Activated CD4-positive, alpha-beta memory T cell treated with anti-CD3 and anti-CD28 coated beads, Interleukin-2, amount 10 ng/mL, durations not matched to agents 7 days and 5 days (primary cell): Measurements from ENCODE around the gene POLD4. TPM values are rescaled to one million over a fixed set of nuclear protein-coding genes. Genes with fewer than 3 reads are reported as not detected.

Source experiments
- CTCF ChIA-PET: fragments of 350-600 bp; sonication (Branson Sonifier 250); formaldehyde crosslinking; loops from one replicate; lab custom pipeline; 2021; ENCODE audit warnings: antibody characterized with exemption, inconsistent platforms; lab: Charles Lee
- POLR2A ChIA-PET: fragments of 350-600 bp; sonication (Branson Sonifier 250); formaldehyde crosslinking; loops from one replicate; lab custom pipeline; 2021; ENCODE audit warnings: antibody characterized with exemption; lab: Charles Lee
- DNase-seq: peaks from one replicate; pipeline ENCODE4 v3.0.0-alpha.2; 2020
- H3K27ac Mint-ChIP-seq: one replicate; pipeline ENCODE4 v1.8.0; 2021; ENCODE audit warnings: mild to moderate bottlenecking, mixed read lengths
- H3K27me3 Mint-ChIP-seq: one replicate; pipeline ENCODE4 v1.8.0; 2021; ENCODE audit warnings: mixed read lengths
- H3K36me3 Mint-ChIP-seq: one replicate; pipeline ENCODE4 v1.8.0; 2021; ENCODE audit warnings: low read depth, mixed read lengths
- H3K4me1 Mint-ChIP-seq: one replicate; pipeline ENCODE4 v1.8.0; 2021; ENCODE audit warnings: mixed read lengths
- H3K4me3 Mint-ChIP-seq: one replicate; pipeline ENCODE4 v1.8.0; 2021; ENCODE audit warnings: mild to moderate bottlenecking, mixed read lengths
- H3K9me3 Mint-ChIP-seq: one replicate; pipeline ENCODE4 v1.8.0; 2021; ENCODE audit warnings: mixed read lengths
- total RNA-seq, 2 experiments: library from RNA; stranded (reverse); gene quantifications; one replicate each; pipeline ENCODE4 v1.2.3, GENCODE V29; 2021

Gene POLD4
- total RNA-seq, 2 experiments from 2014 or later = 74.0 to 74.1 TPM

GRCh38 chr11:67368621-67369020, 15.3 kb upstream of the POLD4 start:
- H3K9me3 Mint-ChIP-seq = no peaks in the 10 kb centered on the region
- no peak overlapping the region for H3K27ac Mint-ChIP-seq
- H3K4me1 Mint-ChIP-seq = peaks cover 54% of the 10 kb centered on the region
- peak; percentile 55 for DNase-seq
- ChIA-PET POLR2A (interaction anchor here (0.7 to 6.1 kb wide), 2 partner anchors 14 to 106 kb away, joined by 3 to 85 read pairs; partner anchors contain the start of gene POLD4), CTCF (interaction anchor here (1.7 to 35.2 kb wide), 3 partner anchors 11 to 116 kb away, joined by 3 to 847 read pairs (median 49); partner anchors contain the start of gene POLD4)
- peaks cover 60% of the 10 kb centered on the region for H3K27me3 Mint-ChIP-seq
- no peak overlapping the region for H3K4me3 Mint-ChIP-seq
- no peaks in the 10 kb centered on the region for H3K36me3 Mint-ChIP-seq

DNA sequence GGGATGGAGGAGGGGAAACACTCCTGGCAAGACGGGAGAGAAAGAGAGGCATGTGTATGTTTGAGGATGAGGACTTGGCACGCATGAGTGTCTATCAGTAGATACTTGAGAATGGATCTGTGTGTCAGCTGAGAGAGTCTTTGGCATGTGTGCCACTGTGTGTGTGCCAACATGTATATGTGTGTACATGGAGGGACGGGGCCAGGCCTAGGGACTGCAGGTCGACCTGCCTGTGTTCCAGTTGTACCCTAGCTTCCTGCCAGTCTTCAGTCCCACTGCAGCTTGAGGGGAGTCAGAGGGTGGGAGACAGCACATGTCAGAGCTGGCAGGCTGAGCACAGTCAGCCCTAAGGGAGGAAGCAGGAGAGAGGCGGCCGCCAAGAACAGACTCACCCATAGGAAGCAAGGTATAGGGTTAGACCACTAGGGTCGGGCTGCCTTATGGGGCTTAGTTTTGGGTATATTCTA, 14.4 kb upstream of the POLD4 start:
- POLR2A ChIA-PET = interaction anchor here (0.7 to 1.6 kb wide), 2 partner anchors 14 to 15 kb away, joined by 3 to 6 read pairs; partner anchors contain the start of gene POLD4
- no peaks in the 10 kb centered on the region for H3K9me3 Mint-ChIP-seq
- no peak overlapping the region for H3K27ac Mint-ChIP-seq
- H3K36me3 Mint-ChIP-seq = no peaks in the 10 kb centered on the region
- CTCF ChIA-PET = interaction anchor here (6.0 to 35.2 kb wide), 2 partner anchors 10 to 14 kb away, joined by 49 to 847 read pairs; partner anchors contain the start of gene POLD4
- DNase-seq = no peak
- H3K27me3 Mint-ChIP-seq = peaks cover 60% of the 10 kb centered on the region
- H3K4me3 Mint-ChIP-seq = no peak overlapping the region
- peaks cover 55% of the 10 kb centered on the region for H3K4me1 Mint-ChIP-seq

DNA sequence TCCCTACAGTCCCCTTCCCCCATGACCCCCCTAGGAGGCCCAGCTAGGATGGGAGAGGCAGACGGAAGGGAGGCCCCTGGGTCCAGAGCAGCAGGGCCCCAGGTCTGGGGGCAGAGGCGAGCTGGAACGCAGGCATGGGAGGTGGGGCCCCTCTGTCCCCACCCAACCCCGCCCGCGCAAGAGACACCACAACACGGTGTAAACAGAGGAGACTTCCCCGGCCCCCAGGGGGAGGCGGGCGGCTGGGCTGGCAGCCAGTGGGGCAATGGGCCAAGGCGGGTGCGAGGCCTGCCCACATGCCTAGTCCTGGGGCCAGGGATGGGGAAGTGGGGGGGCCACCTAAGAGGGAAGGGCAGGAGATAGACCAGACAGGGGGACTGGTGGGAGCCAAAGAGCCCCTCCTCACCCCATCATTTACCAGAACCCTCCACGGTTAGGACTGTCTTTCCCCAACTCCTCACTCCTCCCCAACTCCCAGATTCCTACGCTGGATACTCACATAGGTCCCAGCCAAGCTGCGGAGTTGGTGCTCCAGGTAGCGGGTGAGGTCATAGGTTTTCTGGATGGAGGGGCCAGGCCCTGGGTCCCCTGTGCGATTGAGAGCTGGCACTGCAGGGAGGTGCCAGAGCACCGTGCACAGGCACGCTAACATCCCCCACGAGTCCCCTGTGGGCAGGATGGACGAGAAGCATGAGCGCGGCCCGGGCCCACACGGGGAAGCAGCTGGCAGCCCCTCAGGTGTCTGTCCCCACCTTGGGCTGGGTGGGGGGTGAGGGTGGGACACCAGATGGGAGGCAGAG, 13.8 kb upstream of the POLD4 start:
- no peaks in the 10 kb centered on the region for H3K36me3 Mint-ChIP-seq
- H3K4me1 Mint-ChIP-seq = peaks cover 56% of the 10 kb centered on the region
- no peak overlapping the region for H3K27ac Mint-ChIP-seq
- POLR2A ChIA-PET = interaction anchor here (0.7 to 1.6 kb wide), 2 partner anchors 14 to 15 kb away, joined by 3 to 6 read pairs; partner anchors contain the start of gene POLD4
- DNase-seq = no peak
- no peak overlapping the region for H3K4me3 Mint-ChIP-seq
- H3K9me3 Mint-ChIP-seq = no peaks in the 10 kb centered on the region
- CTCF ChIA-PET = interaction anchor here (6.0 to 35.2 kb wide), 3 partner anchors 9 to 14 kb away, joined by 49 to 847 read pairs (median 847); partner anchors contain the start of genes CLCF1, POLD4 and RAD9A
- H3K27me3 Mint-ChIP-seq = peaks cover 66% of the 10 kb centered on the region

DNA sequence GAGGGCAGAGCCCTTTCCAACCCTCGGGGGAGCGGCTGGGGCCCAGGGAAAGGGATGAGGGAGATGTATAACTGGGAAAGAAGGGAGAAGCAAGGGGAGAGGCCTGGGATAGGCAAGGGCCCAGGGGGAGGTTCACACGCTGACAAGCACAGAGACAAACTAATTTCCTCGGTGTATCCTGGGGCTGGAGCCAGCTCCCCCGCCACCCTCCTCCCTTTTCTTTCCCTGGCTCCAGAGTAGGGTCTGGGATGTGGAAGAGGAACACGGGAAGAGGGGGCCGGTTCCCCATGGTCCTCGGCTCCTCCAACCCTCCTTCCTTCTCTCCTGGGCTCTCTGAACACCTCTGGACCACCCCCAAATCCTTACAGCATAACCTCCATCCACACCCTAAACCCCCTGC, 13.2 kb upstream of the POLD4 start:
- Mint-ChIP-seq H3K9me3 (no peaks in the 10 kb centered on the region), H3K4me1 (peaks cover 52% of the 10 kb centered on the region), H3K4me3 (no peak overlapping the region), H3K27ac (no peak overlapping the region), H3K27me3 (peaks cover 68% of the 10 kb centered on the region), H3K36me3 (no peaks in the 10 kb centered on the region)
- ChIA-PET CTCF (interaction anchor here (18.6 to 35.2 kb wide), 2 partner anchors 9 to 10 kb away, joined by 847 read pairs; partner anchors contain the start of genes CLCF1, POLD4 and RAD9A), POLR2A (interaction anchor here (5.6 kb wide), 1 partner anchor 13 kb away, joined by 40 read pairs; the partner anchor contains the start of gene POLD4)
- DNase-seq = no peak

DNA sequence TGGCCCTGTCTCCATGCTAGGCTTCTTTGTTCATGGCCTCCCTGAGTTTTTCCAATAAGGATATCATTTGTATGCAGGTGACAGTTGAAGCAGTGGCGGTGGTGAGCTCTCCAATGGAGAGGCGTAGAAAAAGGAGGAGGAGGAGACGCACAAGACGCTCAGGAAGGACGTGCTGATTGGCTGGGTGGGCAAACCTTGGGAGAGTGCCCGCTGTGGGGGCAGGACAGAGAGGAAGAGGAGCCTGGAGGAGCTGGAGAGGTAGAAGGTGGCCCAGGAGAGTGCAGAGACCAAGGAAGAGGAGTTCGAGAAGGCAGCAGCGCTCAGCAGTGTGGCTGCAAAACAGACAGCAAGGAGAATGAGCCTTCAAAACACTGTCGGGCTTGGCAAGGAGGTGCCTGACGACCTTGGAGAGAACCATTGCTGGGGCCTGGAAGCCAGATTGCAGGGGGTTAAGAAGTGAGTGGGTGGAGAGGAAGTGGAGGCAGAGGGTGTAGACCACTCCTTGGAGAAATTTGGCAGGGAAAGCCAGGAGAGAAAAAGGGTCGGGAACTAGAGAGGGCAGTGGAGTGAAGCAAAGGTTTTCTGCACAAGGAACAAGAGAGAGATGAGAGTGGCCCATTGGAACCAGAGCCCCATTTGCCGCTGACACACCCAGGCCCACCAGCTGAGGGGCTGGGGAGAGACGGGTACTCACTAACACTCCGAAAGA, 12.5 kb upstream of the POLD4 start:
- no peak for DNase-seq
- ChIA-PET CTCF (interaction anchor here (18.6 to 35.2 kb wide), 2 partner anchors 8 to 10 kb away, joined by 847 read pairs; partner anchors contain the start of genes CLCF1, POLD4 and RAD9A), POLR2A (interaction anchor here (2.0 to 5.6 kb wide), 2 partner anchors 12 to 35 kb away, joined by 6 to 40 read pairs; partner anchors contain the start of gene POLD4)
- Mint-ChIP-seq H3K27me3 (peaks cover 66% of the 10 kb centered on the region), H3K4me1 (peaks cover 46% of the 10 kb centered on the region), H3K27ac (no peak overlapping the region), H3K4me3 (no peak overlapping the region), H3K9me3 (no peaks in the 10 kb centered on the region), H3K36me3 (no peaks in the 10 kb centered on the region)

DNA sequence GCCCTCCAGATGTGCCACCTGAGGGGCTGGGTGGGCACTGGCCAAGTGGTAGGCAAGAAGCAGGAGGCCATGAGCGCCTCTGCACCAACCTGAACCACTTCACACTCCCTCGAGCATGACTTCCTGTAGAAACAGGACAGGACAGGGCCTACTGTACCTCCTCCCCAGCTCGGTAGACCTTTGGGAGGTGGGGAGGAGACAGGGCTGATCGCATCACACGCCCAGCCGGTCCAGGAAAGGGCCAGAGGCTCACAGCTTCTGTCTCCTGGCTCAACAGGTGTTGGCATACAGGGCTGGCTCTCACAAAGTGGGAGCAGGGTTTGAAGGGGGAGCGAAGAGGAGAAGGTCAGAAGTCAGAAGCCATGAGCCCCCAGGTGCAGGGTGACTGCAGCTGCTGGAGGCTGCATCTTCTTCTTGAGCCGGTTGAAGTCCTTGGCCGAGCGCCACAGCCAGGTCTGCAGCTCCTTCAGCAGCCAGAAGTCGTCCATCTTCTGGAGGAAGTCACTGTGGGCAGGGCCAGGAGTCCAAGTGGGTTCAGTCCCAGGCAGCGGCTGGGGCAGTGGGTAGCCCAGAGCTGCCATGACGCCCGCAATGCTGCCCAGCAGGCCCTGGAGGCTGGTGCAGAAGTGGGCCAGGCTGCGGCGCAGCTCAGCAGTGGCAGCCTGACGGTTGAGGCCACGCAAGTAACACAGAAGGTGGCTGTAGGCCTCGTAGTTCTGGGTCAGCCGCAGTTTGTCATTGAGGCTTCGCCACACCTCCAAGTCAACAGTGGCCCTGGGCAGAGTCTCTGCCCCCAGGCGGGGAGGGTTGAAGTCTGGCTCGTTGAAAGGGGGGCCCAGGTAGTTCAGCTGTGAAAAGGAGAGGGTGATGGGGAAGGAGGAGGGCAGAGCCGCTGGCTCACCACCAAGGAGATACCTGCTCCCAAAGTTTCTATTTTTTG, 11.7 kb upstream of the POLD4 start:
- Mint-ChIP-seq H3K36me3 (no peaks in the 10 kb centered on the region), H3K4me1 (peaks cover 40% of the 10 kb centered on the region), H3K9me3 (no peaks in the 10 kb centered on the region), H3K4me3 (no peak overlapping the region), H3K27me3 (peaks cover 58% of the 10 kb centered on the region), H3K27ac (no peak overlapping the region)
- POLR2A ChIA-PET = interaction anchor here (1.0 to 5.6 kb wide), 4 partner anchors 9 to 36 kb away, joined by 3 to 40 read pairs (median 4); partner anchors contain the start of gene POLD4
- CTCF ChIA-PET = interaction anchor here (18.6 to 35.2 kb wide), 2 partner anchors 7 to 11 kb away, joined by 847 read pairs; partner anchors contain the start of genes CLCF1, POLD4 and RAD9A
- no peak for DNase-seq

DNA sequence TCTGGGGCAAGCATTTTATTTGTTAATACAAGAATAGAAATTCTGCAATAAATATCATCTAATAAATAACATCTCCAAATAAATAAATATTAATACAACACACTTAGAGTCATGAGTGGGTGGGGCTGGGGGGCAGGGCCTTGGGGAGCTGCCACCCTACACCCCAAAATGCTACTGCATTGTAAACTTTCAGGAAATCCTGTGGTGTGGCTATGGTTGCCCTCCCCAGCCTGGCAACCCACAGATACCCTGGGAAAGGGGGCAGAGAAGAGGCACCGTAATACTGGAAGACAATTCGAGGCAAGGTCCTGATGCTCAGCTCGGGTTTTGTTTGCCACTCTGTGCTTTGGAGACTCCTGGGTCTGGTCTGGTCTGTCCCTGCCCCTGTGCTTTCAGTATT, 10.8 kb upstream of the POLD4 start:
- ChIA-PET POLR2A (interaction anchor here (1.0 to 5.6 kb wide), 4 partner anchors 10 to 37 kb away, joined by 3 to 40 read pairs (median 4); partner anchors contain the start of gene POLD4), CTCF (interaction anchor here (0.7 to 35.2 kb wide), 4 partner anchors 7 to 64 kb away, joined by 3 to 847 read pairs (median 430); partner anchors contain the start of genes CLCF1, POLD4 and RAD9A)
- peaks cover 51% of the 10 kb centered on the region for H3K27me3 Mint-ChIP-seq
- H3K27ac Mint-ChIP-seq = no peak overlapping the region
- DNase-seq = no peak
- H3K36me3 Mint-ChIP-seq = no peaks in the 10 kb centered on the region
- H3K4me3 Mint-ChIP-seq = no peak overlapping the region
- peaks cover 31% of the 10 kb centered on the region for H3K4me1 Mint-ChIP-seq
- H3K9me3 Mint-ChIP-seq = no peaks in the 10 kb centered on the region

GRCh38 chr11:67357831-67358670, 4.7 kb upstream of the POLD4 start:
- no peak overlapping the region for H3K27ac Mint-ChIP-seq
- ChIA-PET CTCF (interaction anchor here (1.0 to 18.6 kb wide), 2 partner anchors 18 to 51 kb away, joined by 4 to 847 read pairs; partner anchors contain the start of genes CLCF1 and RAD9A), POLR2A (interaction anchor here (1.2 to 8.0 kb wide), 2 partner anchors 21 to 25 kb away, joined by 4 to 122 read pairs; no protein-coding TSS in a partner anchor)
- no peaks in the 10 kb centered on the region for H3K9me3 Mint-ChIP-seq
- H3K4me1 Mint-ChIP-seq = peaks cover 38% of the 10 kb centered on the region
- peaks cover under 1% of the 10 kb centered on the region for H3K36me3 Mint-ChIP-seq
- DNase-seq = no peak
- no peak overlapping the region for H3K4me3 Mint-ChIP-seq
- H3K27me3 Mint-ChIP-seq = peaks cover 33% of the 10 kb centered on the region

DNA sequence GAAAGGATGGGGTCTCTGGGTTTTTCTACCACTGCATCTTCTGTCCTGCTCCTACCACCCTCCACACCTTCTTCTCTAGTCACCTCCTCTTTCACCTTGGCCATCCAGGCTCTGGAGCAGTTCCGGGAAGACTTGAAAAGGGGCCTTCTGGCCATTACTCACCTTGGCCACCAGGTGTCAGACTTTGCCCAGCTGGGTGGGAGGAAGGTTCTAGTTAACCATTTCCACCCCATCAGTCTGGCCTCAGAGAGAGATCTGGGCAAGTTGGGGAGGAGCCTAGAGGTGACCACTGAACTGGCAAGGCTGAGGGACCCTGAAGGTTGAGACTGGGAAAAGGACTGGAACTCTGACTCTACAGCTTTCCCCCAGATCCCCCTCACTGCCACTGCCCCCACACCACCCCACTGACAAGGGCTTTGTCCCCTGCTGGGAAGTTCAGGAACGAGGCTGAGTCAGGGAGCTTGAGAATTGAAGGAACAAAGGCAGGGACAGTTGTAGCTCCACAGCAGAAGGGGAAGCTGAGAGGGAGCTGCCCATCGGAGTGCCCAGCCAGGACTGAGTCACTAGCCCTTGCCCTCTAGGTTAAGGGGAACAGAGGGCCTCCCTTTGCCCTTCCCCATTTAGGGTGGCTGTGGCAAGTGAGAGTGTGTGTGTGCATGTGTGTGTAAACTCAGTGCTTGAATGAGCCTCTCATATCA, 3.7 kb upstream of the POLD4 start:
- CTCF ChIA-PET = interaction anchor here (0.6 to 18.6 kb wide), 9 partner anchors 11 to 184 kb away, joined by 3 to 847 read pairs (median 4); partner anchors contain the start of genes CLCF1, PPP1CA, PTPRCAP and RAD9A
- POLR2A ChIA-PET = interaction anchor here (0.6 to 8.0 kb wide), 7 partner anchors 15 to 184 kb away, joined by 3 to 122 read pairs (median 3); partner anchors contain the start of genes CLCF1, PPP1CA, RAD9A and TBC1D10C
- H3K27ac Mint-ChIP-seq = peak overlapping the region; percentile 52
- peaks cover 41% of the 10 kb centered on the region for H3K4me1 Mint-ChIP-seq
- peak; percentile 75 for DNase-seq
- H3K9me3 Mint-ChIP-seq = no peaks in the 10 kb centered on the region
- H3K27me3 Mint-ChIP-seq = peaks cover 22% of the 10 kb centered on the region
- H3K4me3 Mint-ChIP-seq = peak overlapping the region; percentile 36
- peaks cover 5% of the 10 kb centered on the region for H3K36me3 Mint-ChIP-seq

GRCh38 chr11:67356387-67356863, 3.1 kb upstream of the POLD4 start:
- ChIA-PET CTCF (interaction anchor here (0.6 to 18.6 kb wide), 8 partner anchors 10 to 155 kb away, joined by 3 to 847 read pairs (median 6); partner anchors contain the start of genes CLCF1, PPP1CA, PTPRCAP and RAD9A), POLR2A (interaction anchor here (1.0 to 8.0 kb wide), 6 partner anchors 15 to 47 kb away, joined by 3 to 122 read pairs (median 4); partner anchors contain the start of genes CLCF1, PPP1CA, RAD9A and TBC1D10C)
- H3K36me3 Mint-ChIP-seq = peaks cover 6% of the 10 kb centered on the region

More at GRCh38 chr11:67356387-67356863, 3.1 kb upstream of the POLD4 start:
- H3K27ac Mint-ChIP-seq = peak overlapping the region; percentile 52
- no peaks in the 10 kb centered on the region for H3K9me3 Mint-ChIP-seq
- no peak for DNase-seq
- H3K4me1 Mint-ChIP-seq = peaks cover 46% of the 10 kb centered on the region
- peak overlapping the region; percentile 36 for H3K4me3 Mint-ChIP-seq
- H3K27me3 Mint-ChIP-seq = peaks cover 17% of the 10 kb centered on the region
